Parathyroid adenoma (tissue), 2 donors: Measurements from ENCODE around the gene HTR3D.

ENCODE experiments used
- H2AFZ ChIP-seq: fragments of 300-600 bp; sonication (generic); one replicate; pipeline ENCODE4 v1.7.0; 2017; ENCODE audit warnings: antibody characterized with exemption, mild to moderate bottlenecking
- H3K27ac ChIP-seq: fragments of 300-600 bp; sonication (generic); one replicate; pipeline ENCODE4 v1.7.0; 2017
- H3K27me3 ChIP-seq: fragments of 300-600 bp; sonication (generic); one replicate; pipeline ENCODE4 v1.7.0; 2017; ENCODE audit warnings: low read length; ENCODE audit not compliant: control insufficient read depth, insufficient read depth
- H3K36me3 ChIP-seq: fragments of 300-600 bp; sonication (generic); one replicate; pipeline ENCODE4 v1.7.0; 2017; ENCODE audit warnings: low read length; ENCODE audit not compliant: control insufficient read depth, insufficient read depth
- H3K4me1 ChIP-seq: fragments of 300-600 bp; sonication (generic); one replicate; pipeline ENCODE4 v1.7.0; 2017; ENCODE audit warnings: control low read depth
- H3K4me2 ChIP-seq: fragments of 300-600 bp; sonication (generic); one replicate; pipeline ENCODE4 v1.7.0; 2017; ENCODE audit warnings: low read length
- H3K4me3 ChIP-seq: fragments of 300-600 bp; sonication (generic); one replicate; pipeline ENCODE4 v1.7.0; 2017; ENCODE audit warnings: low read depth, low read length
- H3K79me2 ChIP-seq: fragments of 300-600 bp; sonication (generic); one replicate; pipeline ENCODE4 v1.7.0; 2017; ENCODE audit warnings: control low read depth
- H3K9ac ChIP-seq: fragments of 300-600 bp; sonication (generic); one replicate; pipeline ENCODE4 v1.7.0; 2017; ENCODE audit warnings: mild to moderate bottlenecking
- H3K9me3 ChIP-seq: fragments of 300-600 bp; sonication (generic); one replicate; pipeline ENCODE4 v1.7.0; 2017; ENCODE audit warnings: low read length; ENCODE audit not compliant: control insufficient read depth
- TF ChIP-seq, protein P1 (sequence below): fragments of 300-600 bp; sonication (generic); IDR thresholded peaks from one replicate; pipeline ENCODE4 v1.7.0; 2017; ENCODE audit warnings: antibody characterized with exemption, mild to moderate bottlenecking
- donor health status: primary hyperparathyroidism.

The HTR3D gene

GRCh38 chr3:184040010-184040409, 8.5 kb downstream of the HTR3D start:
- no peaks in the 10 kb centered on the region for H3K79me2 ChIP-seq
- TF ChIP-seq, protein P1, sequence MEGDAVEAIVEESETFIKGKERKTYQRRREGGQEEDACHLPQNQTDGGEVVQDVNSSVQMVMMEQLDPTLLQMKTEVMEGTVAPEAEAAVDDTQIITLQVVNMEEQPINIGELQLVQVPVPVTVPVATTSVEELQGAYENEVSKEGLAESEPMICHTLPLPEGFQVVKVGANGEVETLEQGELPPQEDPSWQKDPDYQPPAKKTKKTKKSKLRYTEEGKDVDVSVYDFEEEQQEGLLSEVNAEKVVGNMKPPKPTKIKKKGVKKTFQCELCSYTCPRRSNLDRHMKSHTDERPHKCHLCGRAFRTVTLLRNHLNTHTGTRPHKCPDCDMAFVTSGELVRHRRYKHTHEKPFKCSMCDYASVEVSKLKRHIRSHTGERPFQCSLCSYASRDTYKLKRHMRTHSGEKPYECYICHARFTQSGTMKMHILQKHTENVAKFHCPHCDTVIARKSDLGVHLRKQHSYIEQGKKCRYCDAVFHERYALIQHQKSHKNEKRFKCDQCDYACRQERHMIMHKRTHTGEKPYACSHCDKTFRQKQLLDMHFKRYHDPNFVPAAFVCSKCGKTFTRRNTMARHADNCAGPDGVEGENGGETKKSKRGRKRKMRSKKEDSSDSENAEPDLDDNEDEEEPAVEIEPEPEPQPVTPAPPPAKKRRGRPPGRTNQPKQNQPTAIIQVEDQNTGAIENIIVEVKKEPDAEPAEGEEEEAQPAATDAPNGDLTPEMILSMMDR = peak; percentile 48

DNA sequence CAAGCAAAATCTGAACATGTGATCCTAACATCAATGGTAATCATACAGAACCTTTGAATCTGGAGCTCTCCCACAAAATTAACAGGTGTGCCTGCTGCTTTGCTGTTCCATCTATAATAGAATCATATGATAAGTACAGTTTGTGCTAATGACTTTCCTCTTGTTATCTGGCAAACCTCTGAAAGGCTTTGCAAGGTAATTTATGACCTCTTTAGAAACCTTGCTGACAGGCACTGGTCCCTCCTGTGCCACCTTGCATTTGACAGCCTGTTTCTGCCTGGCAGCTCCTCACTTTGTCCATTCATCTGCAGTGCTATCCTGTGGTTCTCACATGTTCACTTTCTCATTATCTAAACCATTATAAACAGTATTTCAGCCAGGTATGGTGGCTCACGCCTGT, 11.1 kb downstream of the HTR3D start:
- Histone ChIP-seq H3K36me3 (no peaks in the 10 kb centered on the region), H3K27ac (no peak overlapping the region), H3K4me3 (no peak overlapping the region), H3K9me3 (no peaks in the 10 kb centered on the region), H3K79me2 (no peaks in the 10 kb centered on the region), H3K27me3 (no peaks in the 10 kb centered on the region), H3K9ac (no peak overlapping the region), H2AFZ (no peak overlapping the region), H3K4me1 (no peaks in the 10 kb centered on the region), H3K4me2 (no peak overlapping the region)
- TF ChIP-seq, protein P1 = no peak

More at GRCh38 chr3:184040010-184040409, 8.5 kb downstream of the HTR3D start:
- H2AFZ ChIP-seq = no peak overlapping the region
- peaks cover 4% of the 10 kb centered on the region for H3K4me1 ChIP-seq
- no peak overlapping the region for H3K27ac ChIP-seq
- no peak overlapping the region for H3K4me3 ChIP-seq
- H3K27me3 ChIP-seq = no peaks in the 10 kb centered on the region
- no peaks in the 10 kb centered on the region for H3K36me3 ChIP-seq
- no peaks in the 10 kb centered on the region for H3K9me3 ChIP-seq
- no peak overlapping the region for H3K4me2 ChIP-seq
- H3K9ac ChIP-seq = no peak overlapping the region

DNA sequence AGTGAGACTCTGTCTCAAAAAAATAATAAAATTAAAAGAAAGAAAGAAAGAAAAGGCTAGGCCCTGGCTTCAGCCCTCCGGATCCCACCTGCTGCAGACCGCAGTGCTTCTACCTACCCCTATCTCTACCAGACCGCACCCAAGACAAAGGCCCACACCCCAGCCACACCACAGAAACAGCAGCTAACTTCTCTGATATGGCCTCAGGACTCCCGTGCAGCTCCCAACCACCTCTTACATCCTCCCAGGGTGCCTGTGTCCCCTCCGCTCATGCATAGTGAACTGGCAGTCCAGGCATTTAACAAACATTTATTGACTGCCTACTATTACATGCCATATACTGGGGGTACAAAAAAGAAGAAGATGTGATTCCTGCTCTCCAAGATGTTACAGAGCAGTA, 14.5 kb downstream of the HTR3D start:
- Histone ChIP-seq H3K9ac (no peak overlapping the region), H3K4me2 (no peak overlapping the region), H3K79me2 (no peaks in the 10 kb centered on the region), H3K4me1 (no peaks in the 10 kb centered on the region), H2AFZ (no peak overlapping the region), H3K27ac (no peak overlapping the region), H3K36me3 (no peaks in the 10 kb centered on the region), H3K4me3 (no peak overlapping the region), H3K27me3 (no peaks in the 10 kb centered on the region), H3K9me3 (no peaks in the 10 kb centered on the region)
- TF ChIP-seq, protein P1 = no peak

GRCh38 chr3:184050217-184050847, 18.8 kb downstream of the HTR3D start:
- no peak overlapping the region for H3K27ac ChIP-seq
- no peaks in the 10 kb centered on the region for H3K9me3 ChIP-seq
- TF ChIP-seq, protein P1 = no peak
- no peaks in the 10 kb centered on the region for H3K36me3 ChIP-seq
- no peaks in the 10 kb centered on the region for H3K79me2 ChIP-seq
- H3K9ac ChIP-seq = no peak overlapping the region
- H3K4me1 ChIP-seq = no peaks in the 10 kb centered on the region
- no peak overlapping the region for H3K4me2 ChIP-seq
- H3K4me3 ChIP-seq = no peak overlapping the region
- H3K27me3 ChIP-seq = no peaks in the 10 kb centered on the region
- no peak overlapping the region for H2AFZ ChIP-seq

- Histone ChIP-seq H3K4me1 (no peaks in the 10 kb centered on the region), H2AFZ (no peak within 1 kb of the TSS), H3K4me2 (no peak within 1 kb of the TSS), H3K27ac (no peak within 1 kb of the TSS), H3K27me3 (no peaks in the 10 kb centered on the region), H3K36me3 (no peaks in the 10 kb centered on the region), H3K9me3 (no peaks in the 10 kb centered on the region), H3K79me2 (no peaks in the 10 kb centered on the region), H3K4me3 (no peak within 1 kb of the TSS), H3K9ac (no peak within 1 kb of the TSS)
- TF ChIP-seq, protein P1 = no peak
Observed at GRCh38 chr3:184052767-184053166, 21.2 kb downstream of the HTR3D start, which contains the start of gene HTR3C. TSS of gene HTR3C (plus strand) at chr3:184053047. CDS start at chr3:184053081, 34 bp downstream.
